RCC 7860 (cell line): ENCODE data around the gene B4GALNT2.
"Not testable (repeated sequence)": the region's sequence is repeated elsewhere in the genome, so short reads cannot be mapped to it uniquely, and the experiment has no call there.

Experiments
- DNase-seq: peaks from one replicate; pipeline ENCODE4 v3.0.0-alpha.2; 2015; ENCODE audit warnings: low spot score
- FAIRE-seq: peaks from 2 replicates; lab custom pipeline; 2012; peaks lifted over from hg19 to GRCh38; lab: Jason Lieb, UNC

The B4GALNT2 gene

DNA sequence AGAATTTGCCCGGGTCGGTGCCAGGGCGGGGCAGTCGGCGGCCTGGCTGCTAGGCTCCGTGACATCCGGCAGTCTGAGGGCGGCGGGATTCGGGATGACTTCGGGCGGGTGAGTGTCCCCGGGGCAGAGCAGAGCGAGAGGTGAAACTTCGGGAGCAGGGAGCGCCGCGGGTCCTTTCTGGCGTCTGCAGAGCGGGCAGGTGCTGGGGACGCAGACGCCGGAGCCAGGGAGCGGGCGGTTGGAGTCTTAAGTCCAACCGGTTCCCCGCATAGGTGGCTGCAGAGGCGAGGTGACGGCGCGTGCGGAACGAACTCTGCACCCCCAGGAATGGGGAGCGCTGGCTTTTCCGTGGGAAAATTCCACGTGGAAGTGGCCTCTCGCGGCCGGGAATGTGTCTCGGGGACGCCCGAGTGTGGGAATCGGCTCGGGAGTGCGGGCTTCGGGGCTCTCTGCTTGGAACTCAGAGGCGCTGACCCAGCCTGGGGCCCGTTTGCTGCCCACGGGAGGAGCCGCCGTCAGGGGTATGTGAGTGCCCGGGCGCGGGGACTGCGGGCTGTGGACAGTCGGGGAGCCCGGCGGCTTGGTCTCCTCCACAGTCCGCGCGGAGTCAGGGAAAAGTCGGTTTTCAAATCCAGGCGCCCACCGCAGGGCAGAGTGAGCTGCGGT is at the start of gene B4GALNT2:
Gene B4GALNT2, plus strand, starts transcription at position 71 of the 666 bp plus-strand sequence. Its CDS starts 24 bp downstream, at position 95.
- FAIRE-seq, result no peak
- no peak for DNase-seq

DNA sequence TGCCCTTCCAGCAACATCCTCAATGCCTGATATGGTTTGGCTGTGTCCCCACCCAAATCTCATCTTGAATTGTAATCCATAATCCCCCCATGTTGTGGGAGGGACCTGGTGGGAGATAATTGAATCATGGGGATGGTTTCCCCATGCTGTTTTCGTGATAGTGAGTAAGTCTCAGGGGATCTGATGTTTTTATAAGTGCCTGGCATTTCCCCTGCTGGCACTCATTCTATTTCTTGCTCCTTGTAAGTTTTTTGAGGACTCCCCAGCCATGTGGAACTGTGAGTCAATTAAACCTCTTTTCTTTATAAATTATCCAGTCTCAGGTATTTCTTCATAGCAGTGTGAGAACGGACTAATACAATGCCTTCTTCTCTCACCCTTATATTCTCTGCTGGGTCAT is 47.5 kb upstream of the B4GALNT2 start:
- not testable (repeated sequence) for FAIRE-seq, DNase-seq

DNA sequence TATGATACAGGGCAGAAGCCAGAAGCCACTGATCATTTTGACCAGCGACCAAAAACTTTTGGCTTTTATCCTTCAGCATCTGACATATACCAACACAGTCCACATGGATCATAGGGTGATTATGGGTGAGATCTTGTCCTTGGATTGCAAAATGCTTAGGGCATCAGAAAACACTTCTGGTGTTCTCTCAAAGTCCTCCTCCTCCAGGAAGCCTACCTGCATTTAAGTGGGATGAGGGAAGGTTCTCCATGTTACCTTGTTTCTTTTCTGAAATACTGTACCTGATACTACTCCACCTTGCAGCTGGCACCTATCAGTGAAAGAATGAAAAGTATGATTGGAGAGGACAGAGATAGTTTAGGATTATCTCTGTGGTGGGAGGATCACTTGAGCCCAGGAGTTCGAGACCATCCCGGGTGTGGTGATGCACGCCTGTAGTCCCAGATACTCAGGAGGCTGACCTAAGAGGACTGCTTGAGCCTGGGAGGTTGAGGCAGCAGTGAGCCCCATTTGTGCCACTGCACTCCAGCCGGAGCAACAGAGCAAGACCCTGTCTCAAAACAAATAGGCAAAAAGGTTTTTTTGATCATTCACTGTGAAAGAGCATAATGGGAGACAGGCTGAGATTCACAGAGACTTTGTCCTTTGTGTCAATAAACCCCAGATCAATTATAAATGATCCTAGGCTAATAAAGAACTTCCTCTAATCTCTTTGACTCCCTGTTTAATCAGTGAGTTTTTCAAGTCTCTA is 46.8 kb upstream of the B4GALNT2 start:
- DNase-seq, result no peak
- FAIRE-seq, result no peak

GRCh38 chr17:49086316-49086605 is 46.3 kb upstream of the B4GALNT2 start:
- DNase-seq, result no peak
- FAIRE-seq, result no peak

DNA sequence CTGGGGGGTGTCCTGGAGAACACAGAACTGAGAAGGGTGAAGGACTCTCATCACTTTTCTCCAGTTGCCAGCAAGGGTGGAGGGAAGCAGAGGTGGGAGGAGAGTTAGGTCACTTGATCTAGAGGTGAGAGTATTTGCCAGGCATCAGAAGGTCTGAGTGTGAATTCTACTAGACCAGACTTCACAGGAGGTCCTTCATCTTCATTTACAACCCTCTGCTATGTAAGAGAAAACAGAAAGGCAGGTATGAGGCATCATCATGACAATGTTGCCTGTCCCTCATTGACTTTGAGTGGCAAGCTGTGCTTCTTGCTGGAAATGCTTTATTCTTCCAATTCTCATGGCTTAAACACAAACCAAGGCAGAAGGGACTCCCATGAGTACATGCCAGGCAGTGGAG is 45.9 kb upstream of the B4GALNT2 start:
- DNase-seq, result no peak
- no peak for FAIRE-seq

DNA sequence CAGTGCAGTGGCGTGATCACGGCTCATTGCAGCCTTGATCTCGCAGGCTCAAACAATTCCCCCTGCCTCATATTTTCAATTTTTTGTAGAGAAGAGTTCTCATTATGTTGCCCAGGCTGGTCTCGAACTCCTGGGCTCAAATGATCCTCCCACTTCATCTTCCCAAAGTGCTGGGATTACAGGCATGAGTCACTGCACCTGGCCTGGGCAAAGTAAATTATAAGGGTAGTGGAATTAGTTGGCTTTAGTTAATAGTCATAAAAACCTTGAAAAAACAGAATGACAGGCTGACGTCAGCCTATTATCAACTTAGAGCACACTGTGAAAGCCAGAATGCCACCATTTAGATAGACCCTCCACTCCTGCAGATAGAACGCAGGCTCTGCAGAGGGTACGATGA is 43.5 kb upstream of the B4GALNT2 start:
- FAIRE-seq, result no peak

DNA sequence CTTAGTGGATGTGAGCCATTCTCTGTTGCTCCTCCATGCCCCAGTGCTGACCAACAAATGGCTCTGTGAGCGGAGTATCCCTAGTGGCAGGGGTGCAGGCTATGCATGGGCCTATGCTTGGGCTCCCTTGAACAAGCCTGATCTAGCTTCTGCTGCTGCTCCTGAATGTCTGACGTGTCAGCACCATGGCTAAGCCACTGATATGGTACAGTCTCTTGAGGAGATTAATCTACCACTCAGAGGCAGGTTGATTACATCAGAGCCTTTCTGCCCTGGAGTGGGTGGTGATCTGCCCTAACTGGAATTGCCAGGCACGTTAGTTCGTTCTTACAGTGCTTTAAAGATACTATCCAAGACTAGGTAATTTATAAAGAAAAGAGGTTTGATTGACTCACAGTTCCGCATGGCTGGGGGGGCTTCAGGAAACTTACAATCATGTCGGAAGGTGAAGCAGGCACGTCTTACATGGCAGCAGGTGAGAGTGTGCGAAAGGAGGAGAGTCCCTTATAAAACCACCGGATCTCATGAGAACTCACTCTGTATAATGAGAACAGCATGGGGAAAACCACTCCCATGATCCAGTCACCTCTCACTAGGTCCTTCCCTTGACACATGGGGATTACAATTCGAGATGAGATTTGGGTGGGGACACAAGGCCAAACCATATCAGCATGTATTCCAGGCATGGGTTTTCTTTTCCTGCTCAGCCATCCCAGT is 41.5 kb upstream of the B4GALNT2 start:
- DNase-seq, result no peak
- FAIRE-seq, result no peak

More for the DNA sequence above, 43.5 kb upstream of the B4GALNT2 start:
- DNase-seq, result no peak

DNA sequence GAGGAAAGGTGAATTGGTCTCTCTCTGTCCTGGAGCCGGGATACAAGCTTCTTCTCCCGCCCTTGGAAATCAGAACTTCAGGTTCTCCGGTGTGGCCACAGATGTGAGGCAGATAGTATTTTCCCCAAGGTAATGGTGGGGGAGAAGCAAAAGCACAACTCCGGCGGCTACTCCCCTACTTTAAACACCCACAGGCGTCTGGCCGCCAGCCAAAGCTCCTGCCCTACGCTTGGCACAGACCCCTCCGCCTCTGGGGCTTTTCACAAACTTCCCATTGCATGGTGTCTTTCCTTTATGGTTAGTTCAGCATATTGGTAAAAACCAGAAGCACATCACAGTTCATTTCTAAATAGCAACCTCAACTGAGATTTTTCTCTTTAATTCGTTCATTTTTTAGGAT is 39.4 kb upstream of the B4GALNT2 start:
- DNase-seq, result no peak
- FAIRE-seq, result no peak

DNA sequence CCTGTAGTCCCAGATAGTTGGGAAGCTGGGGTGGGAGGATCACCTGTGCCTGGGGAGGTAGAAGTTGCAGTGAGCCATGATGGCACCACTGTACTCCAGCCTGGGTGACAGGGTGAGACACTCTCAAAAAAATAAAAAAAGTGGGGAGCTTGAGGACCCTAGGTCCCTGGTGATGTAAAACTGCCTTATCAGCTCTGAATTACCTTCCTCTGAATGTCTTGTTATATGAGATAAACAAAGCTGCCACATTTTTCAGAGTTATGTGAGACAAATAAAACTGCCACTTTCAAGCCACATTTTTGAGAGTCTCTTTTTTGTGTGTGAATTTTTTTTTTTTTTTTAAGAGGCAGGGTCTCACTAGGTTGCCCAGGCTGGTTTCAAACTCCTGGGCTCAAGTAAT is 32.0 kb upstream of the B4GALNT2 start:
- DNase-seq (no peak), FAIRE-seq (no peak)

GRCh38 chr17:49101054-49101534 is 31.5 kb upstream of the B4GALNT2 start:
- DNase-seq (peak; percentile 88), FAIRE-seq (peak; percentile 88)

DNA sequence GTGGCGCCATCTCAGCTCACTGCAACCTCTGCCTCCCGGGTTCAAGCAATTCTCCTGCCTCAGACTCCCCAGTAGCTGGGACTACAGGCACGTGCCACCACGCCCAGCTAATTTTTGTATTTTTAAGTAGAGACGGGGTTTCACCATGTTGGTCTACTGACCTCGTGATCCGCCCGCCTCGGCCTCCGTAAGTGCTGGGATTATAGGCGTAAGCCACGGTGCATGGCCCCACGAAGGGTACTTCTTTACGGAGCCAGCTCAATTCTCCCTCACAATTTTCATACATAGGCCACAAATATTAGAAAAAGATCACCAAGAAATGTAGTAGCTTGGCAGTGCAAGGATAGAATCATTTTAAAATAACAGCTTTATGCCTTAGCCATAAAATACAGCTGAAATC is 29.2 kb upstream of the B4GALNT2 start:
- FAIRE-seq, DNase-seq: not testable (repeated sequence)

GRCh38 chr17:49104511-49105074 is 28.0 kb upstream of the B4GALNT2 start:
- DNase-seq, result no peak
- no peak for FAIRE-seq

DNA sequence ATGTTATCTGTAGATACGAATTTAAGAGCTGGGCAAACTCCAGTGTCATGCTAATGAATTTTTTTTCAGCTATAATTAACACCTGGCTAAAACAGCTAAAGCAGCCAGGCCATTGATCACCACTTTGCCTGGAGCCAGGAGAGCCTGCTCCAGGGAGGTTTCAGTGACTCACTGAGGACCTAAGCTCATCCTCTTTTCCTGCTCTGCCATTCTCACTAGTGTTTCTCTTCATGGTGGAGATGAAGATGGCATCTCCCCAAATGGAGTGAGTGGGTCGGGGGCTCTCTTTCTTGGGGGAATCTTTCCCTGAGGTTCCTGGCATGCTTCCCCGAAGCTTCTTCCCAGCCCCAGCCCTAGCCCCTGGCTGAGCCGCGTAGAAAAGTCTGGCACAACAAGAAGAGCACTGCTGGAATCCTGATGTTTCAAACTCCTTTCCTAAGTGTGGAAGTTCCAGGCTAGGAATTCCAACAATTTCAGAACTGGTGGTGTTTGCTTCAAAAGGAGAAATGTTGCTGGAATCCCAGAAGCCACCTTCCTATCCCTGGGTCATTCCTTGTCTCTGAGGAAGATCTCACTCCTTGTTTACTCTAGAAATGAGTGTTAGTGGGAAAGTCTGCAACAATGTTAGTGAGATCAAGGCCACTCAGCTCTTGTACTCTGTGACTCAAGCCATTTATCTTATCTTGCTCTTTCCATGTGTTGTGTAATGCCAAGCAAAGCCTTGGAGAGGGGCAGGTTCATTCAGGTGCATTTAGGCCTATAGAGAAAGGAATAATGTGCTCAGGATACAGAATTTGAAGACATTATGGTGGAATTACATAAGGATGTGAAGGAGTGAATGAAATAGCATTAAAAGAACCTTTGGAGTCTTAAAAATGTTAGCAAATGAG is 26.0 kb upstream of the B4GALNT2 start:
- FAIRE-seq, result no peak

GRCh38 chr17:49107211-49107557 is 25.4 kb upstream of the B4GALNT2 start:
- FAIRE-seq (no peak), DNase-seq (no peak)

More for the DNA sequence above, 26.0 kb upstream of the B4GALNT2 start:
- peak; percentile 63 for DNase-seq

DNA sequence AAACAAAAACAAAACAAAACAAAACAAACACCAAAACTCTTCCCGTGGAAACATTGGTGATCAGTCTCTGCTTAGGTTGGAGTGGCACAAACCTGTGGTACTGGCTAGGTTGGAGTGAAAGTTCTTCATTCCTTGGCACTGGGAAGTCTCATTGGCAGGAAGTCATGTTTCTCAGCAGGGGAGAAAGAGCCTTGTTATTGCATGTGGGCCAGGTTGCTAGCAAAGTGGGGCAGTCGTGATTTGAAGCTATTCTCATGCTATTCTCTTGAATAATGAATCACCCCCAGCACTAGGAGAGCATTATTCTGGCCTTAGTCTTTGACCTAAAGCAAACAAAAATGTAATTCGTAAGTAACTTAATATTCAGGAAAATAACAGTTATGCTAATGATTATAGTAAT is 24.3 kb upstream of the B4GALNT2 start:
- FAIRE-seq (peak; percentile 43), DNase-seq (peak; percentile 65)

- no peak for FAIRE-seq
- DNase-seq, result peak; percentile 64
Observed at GRCh38 chr17:49110509-49110908, 22.1 kb upstream of the B4GALNT2 start.

- no peak for FAIRE-seq
- no peak for DNase-seq
Observed at GRCh38 chr17:49111934-49112333, 20.6 kb upstream of the B4GALNT2 start.

DNA sequence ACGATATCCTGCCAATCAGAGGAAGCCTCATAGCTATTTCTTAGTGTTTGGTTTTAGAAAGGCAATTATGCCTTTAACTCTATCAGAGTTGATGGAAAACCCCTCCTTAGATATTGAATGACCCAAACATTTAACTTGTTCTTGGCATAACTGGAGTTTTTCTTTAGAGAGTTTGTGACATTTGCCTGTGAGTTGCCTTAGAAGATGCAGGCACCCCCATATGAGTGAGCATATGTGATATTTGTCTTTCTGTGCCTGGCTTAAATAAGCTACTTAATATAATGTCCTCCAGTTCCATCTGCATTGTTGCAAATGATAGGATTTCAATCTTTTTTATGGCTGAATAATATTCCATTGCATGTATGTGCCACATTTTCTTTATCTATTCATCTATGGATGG is 19.6 kb upstream of the B4GALNT2 start:
- DNase-seq, result no peak
- FAIRE-seq, result no peak

DNA sequence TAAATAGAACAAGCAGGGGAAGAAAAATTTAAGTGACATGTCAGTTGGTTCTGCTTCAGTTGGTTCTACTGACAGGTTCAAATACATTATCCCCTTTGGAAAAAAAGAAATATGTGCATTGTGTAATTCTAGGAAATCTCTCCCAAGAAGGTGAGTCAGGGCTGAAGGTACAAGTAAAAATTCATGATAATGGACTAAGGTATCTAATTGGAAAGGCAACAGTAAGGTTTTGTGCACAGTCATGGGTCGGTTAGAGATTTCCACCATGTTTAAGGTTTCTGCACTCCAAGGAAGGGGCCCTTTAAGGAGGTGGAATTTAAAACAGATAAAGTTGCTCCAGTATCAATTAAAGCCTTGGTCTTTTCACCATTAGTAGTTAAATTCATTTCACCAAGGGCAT is 17.9 kb upstream of the B4GALNT2 start:
- FAIRE-seq, result peak; percentile 5

GRCh38 chr17:49117587-49118230 is 14.9 kb upstream of the B4GALNT2 start:
- DNase-seq, result no peak
- FAIRE-seq, result no peak

More for the DNA sequence above, 17.9 kb upstream of the B4GALNT2 start:
- DNase-seq, result peak; percentile 22
